ENCODE data around the gene KIF25.

Gene KIF25

DNA sequence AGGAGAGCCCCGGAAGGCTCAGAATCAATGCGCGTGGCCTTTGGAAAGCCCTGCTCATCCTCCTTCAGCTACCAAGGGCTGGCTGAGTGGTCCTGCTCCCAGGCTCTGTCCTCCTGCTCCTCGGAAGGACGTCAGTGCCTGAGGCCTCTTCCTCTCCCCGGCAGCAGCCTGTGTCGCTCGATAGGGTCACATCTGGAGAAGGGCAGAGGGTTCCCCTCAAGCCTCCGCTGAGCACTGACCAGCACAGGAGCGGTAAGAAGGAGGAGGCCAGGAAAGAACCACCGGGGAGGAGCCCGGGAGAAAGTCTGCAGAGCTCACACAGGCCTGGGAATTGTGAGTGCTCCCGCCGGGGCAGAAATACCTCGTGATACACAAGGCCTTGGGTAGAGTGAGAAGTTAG is 21.2 kb downstream of the KIF25 start:
- no peak for DNase-seq

DNA sequence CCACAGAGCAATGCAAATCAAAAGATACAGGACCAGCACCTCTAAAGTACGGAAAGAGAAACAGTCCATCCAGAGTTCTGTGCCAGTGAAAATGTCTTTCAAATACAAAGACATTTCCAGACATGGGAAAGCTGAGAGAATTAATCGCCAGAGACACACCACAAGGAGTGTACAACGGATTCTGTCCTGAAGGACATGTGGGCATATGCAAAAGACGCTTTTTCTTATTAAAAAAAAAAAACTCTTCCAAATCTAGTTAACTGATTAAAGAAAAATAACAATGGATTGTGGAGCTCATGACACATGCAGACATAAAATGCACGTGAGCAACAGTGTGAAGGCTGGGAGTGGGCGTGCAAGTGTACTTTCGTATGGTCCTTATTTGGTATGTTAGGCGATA is 22.8 kb downstream of the KIF25 start:
- DNase-seq, result no peak

DNA sequence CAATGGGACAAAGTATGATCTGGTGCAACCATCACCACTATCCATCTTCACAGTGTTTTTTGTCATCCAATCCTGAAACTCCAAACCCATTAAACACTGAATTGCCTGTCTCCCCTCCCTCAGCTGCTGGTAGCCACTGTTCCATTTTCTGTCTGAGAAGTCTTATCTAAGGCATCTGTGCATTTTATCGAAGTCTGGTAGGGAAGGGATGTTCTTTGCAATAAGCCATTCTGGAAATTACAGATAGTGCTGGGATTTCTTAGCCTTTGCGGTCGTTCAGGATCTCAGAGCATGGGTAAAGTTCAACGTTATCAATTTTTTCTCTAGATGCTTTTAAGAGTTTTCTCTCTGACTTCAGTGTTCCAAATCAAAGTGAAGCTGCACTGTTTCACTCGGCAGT is 24.1 kb downstream of the KIF25 start:
- no peak for DNase-seq

DNA sequence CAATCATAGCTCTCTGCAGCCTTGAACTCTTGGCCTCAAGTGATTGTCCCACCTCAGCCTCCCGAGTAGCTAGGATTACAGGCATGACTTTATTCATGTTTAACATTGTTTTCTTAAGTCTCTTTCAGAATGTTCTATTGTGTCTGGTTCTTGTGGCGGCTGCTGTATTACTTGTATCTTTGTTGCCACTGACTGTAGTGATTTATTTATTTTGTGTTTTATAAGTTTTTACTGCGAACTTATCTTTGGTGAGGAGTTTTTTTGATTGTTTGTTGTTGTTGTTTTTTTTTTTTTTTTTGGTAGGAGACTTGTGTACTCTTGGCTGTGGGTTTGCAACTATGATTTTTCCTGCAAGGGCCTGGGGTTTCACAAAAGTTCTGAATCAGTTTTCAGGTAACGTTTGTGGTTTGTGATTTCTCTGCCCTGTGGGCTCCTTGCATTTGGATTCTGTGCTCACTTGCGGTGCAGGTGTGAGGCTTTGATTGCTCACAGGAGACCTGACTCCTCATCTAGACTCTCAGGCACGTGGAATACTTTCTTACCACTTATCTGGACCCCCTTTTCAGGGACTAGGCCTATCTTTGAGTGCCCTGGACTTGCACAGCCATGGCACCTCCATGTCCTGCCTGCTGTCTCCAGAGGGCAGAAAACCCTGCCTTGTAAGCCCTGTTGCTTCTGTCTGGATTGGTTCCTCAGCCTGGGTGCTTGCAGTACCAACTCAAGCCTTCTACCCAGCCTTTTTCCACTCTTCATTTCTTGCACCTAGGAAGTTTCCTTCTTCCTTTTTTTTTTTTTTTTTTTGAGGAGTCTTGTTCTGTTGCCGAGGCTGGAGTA is 25.2 kb downstream of the KIF25 start:
- DNase-seq, result no peak

DNA sequence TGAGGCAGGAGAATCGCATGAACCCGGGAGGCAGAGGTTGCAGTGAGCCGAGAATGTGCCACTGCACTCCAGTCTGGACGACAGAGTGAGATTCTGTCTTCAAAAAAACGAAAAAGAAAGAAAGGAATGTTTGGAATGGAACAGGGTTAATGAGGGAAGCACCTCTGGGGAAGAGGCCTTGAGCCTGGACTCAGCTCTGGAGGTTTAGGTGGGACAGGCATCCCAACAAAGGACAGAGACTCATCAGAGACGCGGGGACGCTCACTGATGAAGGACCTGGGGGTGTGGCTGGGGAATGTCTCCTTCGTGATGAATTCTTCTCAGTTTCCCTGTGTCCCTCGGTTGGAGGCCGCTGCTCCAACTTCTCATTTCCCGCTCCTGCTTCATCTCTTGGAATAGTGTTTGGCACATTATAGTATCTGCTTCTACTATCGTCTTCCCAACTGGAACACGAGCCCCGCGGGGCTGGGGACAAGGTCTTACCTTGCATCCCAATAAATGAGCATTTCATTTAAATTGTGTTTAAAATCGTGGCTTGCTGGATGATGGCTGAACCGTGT is 27.6 kb downstream of the KIF25 start:
- DNase-seq, result no peak

DNA sequence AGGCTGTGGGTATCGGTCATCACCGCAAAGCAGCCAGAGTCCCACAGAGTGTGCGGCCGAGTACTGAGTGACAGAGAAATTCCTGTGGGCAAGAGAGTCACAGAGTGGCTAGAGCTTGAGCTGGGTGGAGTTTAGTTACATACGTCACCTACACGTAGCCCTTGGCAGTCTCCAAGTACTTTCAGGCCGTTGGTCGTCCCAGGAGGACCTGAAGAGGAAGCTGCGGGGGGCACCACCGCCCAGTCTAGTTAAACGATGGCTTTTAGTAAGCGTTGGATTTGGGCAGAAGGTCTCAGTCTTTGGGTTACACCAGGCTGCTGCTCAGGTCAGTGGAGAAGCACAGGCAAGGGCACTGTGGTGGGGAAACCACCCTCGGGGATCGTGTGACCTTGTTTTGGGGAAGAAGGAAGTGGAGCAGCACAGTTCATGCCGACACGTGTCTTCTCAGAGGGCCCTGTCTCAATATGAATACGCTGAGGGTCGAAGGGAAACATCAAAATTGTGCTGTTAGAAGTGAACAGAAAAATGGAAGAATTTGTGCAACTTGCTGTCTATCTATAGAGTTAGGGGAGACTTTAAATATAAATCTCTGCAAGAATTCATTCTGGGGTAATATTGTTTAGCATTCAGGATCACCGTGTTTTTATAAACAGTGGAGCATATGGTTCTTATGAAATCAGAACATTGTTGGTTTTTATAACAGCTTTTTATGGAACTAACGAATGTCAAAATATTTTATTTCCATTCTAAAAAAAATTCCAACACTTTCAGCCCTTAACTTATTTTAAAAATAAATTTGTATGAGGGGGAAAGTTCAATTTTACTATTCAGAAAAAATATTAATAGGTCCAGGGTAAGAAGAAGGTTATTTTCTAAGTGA is 28.6 kb downstream of the KIF25 start:
- no peak for DNase-seq

DNA sequence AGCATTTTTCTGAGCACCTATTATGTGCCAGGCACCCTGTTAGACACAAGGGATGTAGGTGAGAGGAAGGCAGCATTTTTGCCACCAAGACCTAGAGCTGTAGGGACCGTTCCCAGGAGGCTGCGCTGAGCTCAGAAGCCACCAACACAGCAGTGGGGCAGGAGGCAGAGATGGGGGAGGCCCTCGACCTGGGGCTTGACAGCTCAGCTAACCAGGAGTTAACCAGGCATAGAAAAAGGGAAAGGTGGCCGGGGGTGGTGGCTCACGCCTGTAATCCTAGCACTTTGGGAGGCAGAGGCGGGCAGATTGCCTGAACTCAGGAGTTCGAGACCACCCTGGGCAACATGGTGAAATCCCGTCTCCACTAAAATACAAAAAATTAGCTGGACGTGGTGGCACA is 29.5 kb downstream of the KIF25 start:
- DNase-seq, result no peak

DNA sequence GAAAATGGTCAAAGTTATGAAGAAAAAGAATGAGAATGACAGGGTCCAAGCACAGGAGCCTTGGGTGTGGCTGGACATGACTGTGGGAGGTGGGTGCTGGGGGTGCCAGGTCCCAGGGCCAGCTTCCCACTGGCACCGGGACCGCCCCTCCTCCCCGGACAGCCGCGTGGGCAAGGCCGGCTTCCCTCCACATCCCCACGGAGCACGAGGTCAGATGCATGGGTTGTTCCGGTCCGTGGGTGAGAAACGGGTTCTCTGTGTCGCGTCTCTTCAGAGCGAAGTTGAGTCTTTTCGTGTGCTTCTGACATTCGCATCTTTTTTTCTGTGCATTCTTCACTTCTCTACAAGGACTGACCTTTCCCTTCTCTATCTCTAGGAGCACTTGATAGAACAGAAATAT is 30.1 kb downstream of the KIF25 start:
- no peak for DNase-seq

DNA sequence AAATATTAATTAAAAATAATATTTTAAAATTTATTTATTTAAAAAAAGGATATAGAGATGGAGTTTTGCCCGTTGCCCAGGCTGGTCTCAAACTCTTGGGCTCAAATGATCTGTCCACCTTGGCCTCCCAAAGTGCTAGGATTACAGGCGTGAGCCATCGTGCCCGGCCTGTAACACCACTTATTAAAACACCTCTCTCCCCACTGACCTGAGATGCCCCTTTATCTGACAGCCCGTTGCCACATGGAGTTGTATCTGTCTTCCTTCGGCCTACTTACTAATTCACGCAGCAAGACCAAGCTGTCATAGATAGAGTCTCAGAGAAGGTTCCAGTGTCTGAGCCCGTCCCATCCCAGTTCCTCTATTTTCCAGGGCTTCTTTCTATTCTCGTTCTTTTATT is 30.7 kb downstream of the KIF25 start:
- no peak for DNase-seq

DNA sequence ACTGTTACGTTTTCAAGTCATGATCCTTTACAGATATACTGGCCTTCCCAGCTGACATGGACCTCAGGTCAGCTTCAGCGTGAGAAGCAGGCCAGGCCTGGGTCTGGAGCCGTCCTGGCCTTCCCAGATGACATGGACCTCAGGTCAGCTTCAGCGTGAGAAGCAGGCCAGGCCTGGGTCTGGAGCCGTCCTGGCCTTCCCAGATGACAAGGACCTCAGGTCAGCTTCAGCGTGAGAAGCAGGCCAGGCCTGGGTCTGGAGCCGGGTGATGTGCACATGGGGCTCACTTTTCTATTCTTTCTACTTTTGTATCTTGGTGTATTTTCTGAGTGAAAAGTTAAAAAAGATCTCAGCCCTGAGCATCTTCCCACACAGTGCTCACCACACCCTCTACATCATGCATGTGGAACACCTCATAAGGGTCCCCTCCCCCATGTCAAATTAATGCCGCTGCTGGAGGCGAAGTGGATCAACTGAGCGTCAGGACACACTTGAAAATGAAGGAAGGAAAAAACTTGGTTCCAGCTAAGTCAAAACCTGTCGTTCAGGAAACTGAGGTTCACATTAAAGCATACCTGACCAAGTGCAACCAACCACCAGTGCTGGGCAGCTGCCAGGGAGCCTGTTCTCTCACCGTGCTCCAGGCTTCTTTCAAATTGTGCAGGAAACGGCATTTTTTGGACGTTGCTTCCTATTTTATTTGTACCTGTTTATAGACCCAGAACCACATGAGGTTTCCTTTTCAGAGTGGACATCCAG is 32.2 kb downstream of the KIF25 start:
- no peak for DNase-seq

DNA sequence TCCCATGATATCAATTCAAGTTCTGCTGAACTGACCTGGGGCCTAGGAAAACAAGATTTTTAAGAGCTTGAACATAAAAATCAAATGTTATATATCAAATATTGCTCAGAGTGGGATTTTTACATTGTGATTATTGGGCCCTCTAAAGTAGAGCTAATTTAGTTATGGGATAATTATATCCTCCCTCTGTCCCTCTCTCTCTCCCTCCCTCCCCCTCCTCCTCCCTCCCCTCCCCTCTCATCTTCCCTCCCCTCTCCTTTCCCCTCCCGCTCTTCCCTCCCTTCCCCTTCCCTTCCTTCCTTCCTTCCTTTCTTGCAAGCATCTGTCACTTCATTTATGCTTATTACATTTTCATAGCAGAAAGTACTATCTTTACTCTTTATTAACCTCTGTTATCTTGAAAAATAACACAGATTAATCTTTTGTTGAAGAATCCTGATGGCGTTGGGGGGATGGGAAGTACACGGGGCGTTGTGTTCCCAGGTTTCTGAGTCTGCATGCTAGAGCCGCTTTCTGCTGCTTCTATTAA is 32.8 kb downstream of the KIF25 start:
- no peak for DNase-seq

DNA sequence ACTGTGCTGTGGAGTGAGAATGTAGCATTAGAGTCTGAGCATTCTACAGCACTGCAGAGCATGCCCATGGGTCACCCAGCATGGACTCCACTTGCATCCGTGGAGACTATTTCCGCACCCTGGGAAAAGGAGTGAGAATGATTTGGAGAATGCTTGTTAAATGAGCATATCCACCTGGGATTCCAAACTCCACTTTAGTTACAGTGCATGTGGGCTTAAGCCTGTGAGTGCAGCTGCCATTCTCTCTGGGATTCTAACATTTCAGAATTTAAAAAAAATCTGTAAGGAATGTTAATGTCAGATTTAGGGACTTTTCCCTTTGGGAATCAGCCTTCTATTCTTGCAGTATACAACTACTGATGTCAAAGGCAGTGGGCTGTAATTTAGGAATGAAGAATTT is 33.4 kb downstream of the KIF25 start:
- DNase-seq, result no peak

DNA sequence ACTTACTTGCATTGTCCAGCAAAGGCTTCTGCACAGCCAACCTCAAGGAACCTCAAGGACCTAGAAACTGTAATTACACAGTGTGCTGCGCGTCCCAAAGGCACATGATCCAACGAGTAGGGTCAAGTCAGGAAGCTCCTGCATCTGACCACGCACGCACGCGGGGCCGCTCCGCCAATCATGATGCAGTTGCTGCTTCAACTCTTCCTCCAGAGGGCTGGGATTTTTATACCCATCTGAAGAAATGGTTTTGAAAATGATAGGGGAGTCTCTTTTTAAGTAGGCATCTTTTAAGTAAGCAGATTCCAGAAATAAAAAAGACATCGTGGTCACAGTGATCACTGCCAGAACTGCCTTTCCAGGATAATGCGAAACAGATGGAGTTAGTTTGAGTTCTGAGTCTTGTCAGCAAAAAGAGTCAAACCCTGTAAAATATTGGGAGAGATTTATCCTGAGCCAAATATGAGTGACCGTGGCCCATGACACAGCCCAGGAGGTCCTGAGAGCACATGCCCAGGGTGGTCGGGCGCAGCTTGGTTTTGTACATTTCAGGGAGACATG is 34.0 kb downstream of the KIF25 start:
- no peak for DNase-seq

DNA sequence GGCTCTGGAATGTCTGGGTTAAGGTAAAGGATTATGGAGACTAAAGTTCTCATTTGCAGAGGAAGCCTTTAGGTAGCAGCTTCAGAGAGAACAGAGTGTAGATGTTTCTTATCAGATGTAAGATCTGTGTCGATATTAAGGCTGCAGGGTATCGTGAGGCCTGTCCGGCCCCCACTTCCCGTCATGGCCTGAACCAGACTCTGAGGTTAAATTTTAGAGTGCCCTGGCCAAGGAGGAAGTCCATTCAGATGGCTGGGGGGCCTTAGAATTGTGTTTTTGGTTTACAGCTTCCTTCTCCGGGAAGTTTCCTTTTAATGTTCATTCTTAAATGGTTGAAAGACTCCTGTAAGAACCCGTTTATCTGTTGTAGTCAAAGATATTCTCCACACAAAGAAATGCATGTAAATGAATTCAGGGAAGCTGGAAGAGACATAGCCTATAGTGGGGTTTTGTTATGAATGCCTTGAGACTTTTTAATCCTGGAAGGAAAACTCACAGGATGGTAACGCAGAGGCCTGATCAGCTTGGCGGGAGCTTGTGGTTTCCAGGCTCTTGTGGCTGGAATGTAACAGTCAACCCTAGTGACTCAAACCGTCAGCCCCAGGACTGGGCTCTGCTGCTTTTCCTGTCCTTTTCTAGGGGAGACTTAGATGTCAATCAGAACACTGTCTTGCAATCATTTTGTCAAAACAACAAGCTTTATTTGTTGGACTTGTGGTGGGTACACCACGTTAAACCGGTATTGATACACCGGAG is 34.7 kb downstream of the KIF25 start:
- no peak for DNase-seq

DNA sequence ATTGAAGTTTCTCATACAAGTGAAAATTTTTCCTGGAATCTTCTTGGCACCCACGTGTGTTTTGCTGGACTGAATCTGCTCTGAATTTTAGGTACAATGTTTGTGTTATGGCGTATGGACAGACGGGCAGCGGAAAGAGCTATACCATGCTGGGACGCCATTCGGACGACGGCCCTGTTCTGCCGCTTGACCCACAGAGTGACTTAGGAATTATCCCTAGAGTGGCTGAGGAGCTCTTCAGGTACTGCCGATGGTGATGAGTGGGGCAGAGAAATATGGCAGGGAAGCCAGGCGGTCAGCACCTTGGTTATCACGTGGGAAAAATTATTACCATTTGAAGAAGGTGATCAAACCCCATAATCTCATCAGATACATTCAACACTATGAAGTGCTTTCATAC is 36.3 kb downstream of the KIF25 start:
- DNase-seq, result no peak

DNA sequence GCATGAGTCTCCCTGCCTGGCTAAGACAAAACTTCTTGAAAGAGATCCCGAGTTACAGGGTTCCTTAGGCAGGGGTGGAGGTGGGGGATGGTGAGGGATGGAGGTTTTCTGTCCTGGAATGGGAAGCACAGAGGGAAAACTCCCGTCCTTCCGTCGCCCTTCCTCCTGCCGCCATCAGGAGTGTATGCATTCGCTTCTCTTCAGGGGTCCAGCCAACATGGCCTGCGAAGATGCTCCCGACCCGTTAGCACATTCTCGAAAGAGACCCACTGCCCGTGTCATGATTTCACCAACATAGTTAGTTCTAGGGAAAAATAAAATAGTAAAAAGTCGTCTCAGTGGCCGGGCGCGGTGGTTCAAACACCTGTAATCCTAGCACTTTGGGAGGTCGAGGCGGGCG is 37.1 kb downstream of the KIF25 start:
- DNase-seq, result no peak

DNA sequence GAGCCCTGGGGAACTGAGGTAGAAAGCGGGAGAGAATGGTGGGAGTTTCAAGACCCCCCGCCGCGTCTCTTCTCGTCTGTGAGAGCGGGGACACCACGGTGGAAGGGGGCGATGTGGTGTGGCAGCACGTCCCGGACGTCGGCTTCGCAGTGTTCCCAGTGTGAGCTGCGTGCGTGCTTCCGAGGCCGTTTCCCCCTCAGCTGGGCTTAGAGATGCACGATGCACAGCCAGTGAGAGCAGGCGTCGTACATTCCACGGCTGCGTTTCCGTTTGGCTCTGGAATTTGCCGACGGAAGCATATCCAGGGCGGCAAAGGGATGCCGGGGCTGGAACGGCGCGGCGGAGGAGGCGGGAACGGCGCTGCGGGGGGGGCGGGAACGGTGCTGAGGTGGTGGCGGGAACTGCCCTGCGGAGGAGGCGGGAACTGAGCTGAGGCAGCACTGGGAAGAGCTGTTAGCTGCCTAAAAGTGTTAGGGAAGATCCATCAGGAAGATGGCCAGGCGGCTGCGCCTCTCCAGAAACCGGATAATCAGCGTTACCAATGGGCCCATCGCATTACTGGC is 37.7 kb downstream of the KIF25 start:
- DNase-seq, result no peak

DNA sequence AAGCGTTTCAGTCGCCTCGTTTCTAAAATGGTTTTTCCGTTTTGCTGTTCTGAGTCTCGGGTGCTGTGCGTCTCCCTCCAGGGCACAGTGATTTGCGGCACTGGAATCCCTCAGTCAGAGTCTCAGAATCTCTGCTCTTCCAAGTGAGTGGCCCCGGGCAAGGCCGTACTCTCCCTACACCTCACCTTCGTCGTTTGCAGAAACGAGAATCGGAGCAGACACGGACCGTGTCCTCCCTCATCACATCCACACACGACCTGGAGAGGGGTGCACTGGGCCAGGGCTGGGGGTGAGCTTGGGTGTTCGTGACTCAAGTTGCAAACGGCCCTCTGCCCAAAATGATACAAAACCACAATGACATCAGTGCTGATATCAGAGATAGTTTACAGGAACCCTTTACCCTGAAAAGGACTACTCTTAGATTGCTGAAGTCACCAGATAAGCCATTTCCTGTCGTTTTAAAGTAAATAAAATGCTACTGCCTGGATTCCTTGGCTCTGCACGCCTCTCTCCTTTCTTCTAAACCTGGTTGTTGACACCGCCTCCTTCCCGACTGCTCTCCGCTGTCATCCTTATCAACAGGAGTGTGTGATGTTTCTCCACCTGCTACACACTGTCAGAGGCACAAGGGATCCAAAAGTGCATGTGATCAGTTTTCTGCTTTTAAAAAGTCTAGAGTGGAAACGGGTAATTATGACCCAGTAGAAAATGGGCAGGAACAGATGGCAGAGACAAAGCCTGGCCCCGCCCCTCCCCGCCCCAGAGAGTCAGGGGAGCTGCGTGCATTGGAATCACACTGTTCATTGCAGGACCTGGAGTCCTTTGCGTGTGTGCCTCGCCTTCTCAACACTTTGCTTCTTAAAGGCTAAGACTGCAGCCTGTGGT is 38.4 kb downstream of the KIF25 start:
- no peak for DNase-seq

DNA sequence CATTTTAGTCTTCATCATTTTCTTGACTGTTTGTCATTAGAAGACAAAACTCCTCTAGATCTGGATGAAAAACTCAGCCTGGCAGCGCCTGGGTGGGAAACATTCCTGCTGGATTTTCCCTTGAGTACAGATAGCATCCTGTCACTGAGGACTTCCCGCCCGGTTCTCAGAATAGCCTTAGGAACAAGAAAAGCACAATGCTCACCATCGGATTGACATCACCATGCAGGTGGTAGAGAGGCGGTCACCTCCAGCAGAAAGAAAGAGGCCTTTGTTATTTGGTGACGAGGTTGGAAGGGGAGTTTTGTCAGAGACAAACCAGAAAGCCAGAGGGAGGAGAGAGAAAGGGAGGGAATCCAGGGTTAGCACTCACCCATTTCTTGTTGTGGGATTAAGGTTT is 39.8 kb downstream of the KIF25 start:
- no peak for DNase-seq

DNA sequence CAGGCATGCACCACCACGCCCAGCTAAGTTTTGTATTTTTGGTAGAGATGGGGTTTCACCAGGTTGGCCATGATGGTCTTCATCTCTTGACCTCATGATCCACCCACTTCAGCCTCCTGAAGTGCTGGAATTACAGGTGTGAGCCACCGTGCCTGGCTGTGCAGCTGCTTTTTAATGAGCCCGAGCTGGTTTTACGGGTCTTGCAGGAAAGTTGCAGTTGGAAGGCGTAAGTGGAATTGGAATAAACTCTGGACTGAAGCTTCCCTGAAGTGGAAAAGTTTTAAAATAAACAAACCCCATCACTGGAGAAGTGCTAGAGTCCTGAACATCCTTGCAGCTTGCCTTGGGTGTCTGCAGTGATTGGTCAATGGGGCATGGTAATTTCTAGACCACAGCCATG is 40.4 kb downstream of the KIF25 start:
- DNase-seq, result no peak
